NOMO-1 (cell line): ENCODE data around the gene FGD3.
"Not testable (repeated sequence)": the region's sequence is repeated elsewhere in the genome, so short reads cannot be mapped to it uniquely, and the experiment has no call there.

Experiments used
- DNase-seq, 2 experiments: peaks; one replicate each; lab custom pipeline; 2025; ENCODE audit not compliant: unreplicated experiment in 2 of 2; lab: John Stamatoyannopoulos, UW

The FGD3 gene

DNA sequence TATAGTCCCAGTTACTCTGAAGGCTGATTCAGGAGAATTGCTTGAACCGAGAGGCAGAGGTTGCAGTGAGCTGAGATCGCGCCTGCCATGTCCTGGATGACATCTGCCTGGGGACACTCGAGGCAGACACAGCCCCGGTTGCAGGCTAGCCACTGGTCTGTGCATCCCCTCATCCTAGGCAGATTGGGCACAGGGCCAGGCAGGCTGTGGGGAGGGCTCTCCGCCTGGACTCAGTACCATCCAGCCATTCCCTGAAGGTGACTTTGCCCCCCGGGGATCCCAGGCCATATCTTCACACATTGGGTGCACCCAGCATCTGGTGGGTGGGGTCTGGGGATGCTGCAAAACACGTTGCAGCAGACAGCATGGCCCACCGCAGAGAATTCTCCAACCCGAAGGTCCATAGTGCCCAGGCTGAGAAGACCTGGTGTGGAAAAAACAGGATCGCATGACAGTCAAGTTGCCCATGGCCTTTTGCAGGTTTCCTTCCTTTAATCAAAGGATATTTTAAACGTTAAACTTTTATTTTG, 60.3 kb downstream of the FGD3 start:
- DNase-seq, result no peak

DNA sequence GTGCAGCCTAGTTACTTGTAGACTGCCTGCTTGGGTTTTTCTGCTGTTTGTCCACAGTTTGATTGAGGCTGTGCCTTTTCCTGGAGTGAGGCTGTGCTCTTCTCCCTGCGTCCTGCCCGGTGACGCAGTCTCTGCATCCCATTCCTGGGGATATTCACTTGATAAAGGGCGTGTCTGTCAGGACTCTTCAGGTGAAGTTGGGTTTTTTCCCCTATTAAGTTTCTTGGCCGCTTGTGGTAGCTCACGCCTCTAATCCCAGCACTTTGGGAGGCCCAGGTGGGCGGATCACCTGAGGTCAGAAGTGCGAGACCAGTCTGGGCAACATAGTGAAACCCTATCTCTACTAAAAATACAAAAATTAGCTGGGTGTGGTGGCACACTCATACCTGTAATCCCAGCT, 61.1 kb downstream of the FGD3 start:
- DNase-seq, result no peak

DNA sequence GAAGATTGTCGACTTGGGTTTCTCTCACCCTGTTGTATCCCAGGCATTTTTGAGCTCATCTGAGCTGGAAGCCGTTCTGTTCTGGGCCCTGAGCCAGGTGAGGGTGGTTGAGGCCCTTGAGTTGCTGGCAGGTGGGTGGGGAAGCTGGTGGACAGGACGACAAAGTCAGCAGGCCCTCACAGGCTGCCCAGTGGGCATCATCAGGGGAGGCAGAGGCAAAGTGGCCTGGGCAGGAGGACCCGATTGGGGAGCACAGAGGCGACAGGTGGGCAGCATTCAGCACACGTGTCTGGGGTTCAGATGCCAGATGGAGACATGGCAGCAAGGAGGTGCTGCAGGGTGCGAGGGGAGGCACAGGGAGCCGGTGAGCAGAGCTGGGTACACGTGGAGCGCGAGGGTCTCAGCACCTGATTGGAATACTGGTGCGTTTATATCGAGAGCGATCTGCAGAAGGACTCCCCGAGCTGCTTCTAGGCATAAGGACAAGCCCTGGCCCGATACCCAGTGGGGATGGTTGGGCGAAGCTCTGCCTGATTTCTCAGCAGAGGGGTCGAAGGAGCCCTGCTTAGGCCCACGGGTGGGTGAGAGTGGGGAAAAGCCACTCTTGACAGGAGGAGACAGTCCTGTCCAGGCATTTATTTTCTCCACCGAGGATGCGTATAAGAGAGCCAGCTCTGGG, 62.2 kb downstream of the FGD3 start:
- DNase-seq, result no peak

DNA sequence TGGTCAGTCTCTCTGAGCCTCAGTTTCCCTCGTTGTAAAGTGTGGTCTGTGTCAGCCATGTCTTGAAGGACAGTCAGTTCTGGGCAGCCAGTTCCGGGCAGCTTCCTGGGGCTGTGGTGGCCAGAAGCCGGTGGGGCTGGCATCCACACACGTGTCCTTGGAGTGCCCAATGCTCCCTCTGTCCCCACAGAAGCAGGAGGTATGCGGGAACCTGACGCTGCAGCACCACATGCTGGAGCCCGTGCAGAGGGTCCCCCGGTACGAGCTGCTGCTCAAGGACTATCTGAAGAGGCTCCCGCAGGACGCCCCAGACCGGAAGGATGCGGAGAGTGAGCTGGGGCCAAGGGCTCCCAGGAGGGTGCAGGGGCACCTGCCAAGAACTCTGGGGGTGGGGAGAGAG, 62.7 kb downstream of the FGD3 start:
- DNase-seq, result no peak

DNA sequence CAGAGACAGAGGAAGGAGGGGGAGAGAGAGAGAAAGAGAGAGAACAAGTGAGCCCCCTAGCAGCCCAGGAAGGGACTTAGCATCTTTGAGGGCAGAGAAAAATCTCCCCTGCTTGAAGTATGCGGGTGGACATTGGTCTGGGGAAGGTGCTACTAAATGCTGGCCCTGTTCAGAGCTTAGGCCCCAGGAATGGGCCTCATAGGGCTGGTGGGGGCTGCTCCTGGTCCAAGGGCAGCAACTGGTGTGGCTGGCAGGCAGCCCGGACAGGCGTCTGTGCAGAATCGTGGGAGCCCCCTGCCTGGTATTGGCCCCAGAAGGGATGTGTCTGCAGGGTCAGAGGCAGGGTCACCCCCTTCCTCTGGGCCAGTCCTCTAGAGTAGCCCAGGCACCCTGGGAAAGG, 63.4 kb downstream of the FGD3 start:
- DNase-seq, result no peak

DNA sequence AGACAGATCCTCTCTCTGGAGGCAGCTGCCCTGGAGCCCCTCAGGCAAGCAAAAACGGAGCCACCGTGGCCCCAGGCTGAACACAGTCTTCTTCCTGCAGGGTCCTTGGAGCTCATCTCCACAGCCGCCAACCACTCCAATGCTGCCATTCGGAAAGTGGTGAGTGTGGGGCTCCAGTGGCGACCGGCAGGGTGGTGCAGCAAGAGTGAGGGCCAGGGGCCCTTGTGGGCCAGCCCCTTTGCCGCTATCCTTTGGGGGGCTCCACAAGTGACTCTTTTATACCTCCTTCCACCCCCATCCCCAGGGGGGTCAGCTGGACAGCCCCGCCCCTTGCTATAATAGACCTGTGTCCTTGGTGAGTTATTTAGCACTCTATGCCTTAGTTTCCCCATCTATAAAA, 63.8 kb downstream of the FGD3 start:
- no peak for DNase-seq

DNA sequence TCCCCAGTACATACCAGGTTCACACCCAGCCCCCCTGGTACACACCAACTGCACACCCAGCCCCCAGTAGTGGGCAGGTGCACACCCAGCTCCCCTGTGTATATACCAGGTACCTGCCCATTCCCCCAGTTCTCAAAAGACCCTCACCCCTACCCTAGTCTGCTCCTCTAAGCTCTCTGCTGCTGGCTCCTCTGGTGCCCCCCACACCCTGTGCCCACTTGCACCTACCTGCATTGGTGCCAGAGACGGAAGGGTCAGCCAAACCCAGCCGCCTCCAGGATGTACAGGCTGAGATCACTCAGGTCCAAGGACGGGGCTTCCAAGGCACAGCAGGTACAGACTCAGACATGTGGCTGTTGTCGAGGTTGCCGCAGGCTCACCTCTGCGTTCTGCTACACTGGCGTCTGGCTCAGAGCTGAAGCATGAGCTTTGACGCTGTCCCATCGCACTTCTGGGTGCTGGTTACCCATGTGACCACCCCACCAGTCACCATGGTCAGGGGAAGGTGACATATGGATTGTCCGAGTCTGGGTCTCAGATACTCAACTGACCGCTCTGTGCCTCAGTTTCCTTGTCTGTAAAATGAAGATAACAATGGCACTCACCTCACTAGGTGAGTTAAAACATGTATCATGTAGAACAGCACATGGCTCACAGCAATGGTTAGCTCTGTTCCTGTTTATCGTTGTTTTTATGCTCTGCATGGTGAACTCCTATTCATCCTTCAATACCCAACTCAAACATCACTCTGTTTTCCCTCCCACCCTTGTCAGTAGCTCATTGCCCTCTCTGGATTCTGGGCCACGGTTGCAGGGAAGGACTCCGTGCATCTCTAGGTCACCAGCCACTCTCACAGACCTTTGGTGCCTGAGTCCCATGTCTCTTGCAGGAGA, 65.9 kb downstream of the FGD3 start:
- no peak for DNase-seq

DNA sequence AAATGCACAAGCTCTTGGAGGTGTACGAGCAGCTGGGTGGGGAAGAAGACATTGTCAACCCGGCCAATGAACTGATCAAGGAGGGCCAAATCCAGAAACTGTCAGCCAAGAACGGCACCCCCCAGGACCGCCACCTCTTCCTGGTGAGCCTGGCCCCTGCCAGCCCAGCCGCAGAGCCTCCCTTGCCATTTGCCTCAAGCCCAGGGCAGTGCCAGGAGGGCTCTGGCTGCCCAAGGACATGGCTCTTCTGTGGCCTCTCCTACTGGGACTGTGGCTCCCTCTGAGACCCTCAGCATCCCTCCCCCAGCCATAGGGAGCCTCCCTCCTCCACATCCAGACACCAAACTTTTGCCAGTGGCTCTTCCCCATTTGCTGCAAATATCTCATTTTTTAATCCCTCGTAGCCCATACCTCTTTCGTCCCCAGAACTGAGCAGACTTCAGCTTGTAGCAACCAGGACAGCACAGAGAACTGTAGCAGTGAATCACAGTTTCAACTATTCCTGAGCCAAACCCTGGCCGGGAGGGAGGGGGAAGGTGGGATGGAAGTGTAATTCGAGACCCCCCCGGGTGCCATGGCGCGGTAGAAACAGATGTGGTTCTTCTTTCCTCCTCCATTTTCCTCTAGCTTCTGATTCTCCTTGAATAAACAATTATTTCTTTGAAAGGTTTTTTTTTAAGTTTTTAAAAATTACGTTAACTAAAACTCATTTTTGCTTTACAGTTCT, 66.7 kb downstream of the FGD3 start:
- no peak for DNase-seq

DNA sequence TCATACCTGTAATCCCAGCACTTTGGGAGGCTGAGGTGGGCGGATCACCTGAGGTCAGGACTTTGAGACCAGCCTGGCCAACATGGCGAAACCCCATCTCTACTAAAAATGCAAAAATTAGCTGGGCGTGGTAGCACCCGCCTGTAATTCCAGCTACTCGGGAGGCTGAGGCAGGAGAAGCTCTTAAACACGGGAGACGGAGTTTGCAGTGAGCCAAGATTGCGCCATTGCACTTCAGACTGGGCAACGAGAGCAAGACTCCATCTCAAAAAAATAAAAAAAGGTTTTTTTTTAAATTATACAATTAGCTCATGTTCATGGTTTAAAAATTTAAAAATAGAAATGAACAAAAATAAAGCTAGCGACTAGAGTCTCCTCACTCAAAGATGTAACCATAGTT, 67.9 kb downstream of the FGD3 start:
- not testable (repeated sequence) for DNase-seq

DNA sequence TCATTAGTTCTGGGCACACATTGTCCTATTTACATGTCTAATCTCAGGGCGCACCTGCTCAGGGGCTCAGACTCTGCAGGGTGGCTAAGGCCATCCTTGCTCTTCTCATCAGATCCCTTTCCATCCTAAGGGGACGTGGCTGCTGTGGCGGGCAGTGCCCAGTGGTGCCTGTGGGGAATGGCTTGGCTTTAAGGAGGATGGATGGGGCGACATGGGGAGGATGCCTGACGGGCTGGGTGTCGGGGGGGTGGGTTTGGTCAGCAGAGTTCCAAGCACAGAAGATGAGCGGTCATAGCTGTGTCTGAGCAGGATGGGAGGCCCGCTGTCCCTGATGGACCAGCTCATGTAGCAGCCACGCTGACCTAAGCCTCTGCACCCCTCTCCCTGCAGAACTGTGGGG, 70.3 kb downstream of the FGD3 start:
- DNase-seq, result no peak

DNA sequence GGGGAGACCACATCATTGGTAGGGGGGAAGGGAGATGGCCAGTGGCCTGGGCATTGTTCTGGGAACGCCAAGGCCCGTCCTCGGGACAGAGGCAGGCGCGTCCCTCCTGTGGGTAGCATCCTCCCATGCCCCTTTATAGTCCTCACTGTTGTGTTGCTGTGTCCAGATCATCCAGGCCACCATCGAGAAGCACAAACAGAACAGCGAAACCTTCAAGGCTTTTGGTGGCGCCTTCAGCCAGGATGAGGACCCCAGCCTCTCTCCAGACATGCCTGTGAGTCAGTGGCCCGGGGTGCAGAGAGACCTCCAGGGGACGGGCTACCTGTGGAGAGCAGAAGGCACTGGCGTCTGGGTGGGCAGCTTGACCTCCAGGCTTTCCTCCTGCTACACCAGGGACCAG, 72.8 kb downstream of the FGD3 start:
- DNase-seq, result no peak

DNA sequence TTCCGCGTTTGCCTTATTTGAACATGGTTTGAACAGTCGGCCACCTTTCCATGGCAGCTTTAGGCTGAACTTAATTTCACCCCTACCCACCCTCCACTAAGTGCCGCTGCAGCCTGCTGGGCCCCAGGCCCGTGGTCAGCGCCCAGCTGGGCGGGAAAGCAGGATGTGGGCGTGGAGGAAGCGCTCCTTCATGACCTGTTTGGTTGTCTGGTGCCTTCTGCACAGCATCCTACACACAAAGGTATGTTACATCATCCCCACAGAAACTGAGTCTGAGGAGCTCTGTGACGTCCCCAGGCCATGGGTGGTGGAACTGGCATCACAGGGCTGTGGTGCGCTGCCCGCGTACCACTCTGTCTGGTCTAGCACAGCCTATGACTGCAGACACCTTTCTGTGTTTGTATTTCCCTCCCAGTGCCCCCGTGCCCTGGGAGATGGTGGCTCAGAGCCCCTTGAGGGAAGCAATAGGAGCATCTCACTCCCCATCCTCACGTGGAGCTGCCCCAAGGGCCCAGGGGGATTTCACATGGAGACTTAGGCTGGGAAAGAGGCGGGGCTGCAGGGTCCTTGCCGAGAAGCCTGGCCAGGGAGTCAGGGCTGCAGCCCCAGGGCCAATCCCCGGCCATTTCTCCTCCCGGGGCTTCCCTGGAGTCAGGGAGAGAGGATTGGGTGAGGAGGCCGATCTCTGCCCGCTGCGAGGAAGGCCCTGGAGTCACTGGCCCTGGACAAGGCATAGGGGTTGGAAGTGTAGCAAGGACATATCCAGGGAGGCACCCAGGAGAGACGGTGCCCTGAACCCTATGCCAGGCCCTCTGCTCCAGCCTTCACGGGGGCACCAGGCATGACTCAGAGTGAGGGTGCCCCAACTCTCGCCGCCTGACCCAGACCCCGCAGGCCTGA, 73.7 kb downstream of the FGD3 start:
- no peak for DNase-seq

DNA sequence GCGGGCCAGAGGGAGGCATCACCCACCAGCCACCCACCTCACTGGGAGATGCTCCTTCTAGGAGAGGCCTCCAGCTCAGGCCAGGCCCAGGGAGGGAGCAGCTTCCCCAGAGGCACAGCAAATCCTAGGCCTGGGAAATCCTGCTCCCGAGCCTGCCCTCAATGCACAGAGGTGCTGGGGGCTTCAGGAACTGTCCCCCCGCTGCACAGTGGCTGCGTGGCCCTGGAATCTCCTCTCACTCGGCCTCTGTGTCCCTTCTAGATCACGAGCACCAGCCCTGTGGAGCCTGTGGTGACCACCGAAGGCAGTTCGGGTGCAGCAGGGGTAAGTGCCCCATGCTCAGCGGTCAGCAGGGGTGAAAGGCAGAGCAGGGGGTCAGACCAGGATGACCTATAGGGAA, 74.7 kb downstream of the FGD3 start:
- no peak for DNase-seq

DNA sequence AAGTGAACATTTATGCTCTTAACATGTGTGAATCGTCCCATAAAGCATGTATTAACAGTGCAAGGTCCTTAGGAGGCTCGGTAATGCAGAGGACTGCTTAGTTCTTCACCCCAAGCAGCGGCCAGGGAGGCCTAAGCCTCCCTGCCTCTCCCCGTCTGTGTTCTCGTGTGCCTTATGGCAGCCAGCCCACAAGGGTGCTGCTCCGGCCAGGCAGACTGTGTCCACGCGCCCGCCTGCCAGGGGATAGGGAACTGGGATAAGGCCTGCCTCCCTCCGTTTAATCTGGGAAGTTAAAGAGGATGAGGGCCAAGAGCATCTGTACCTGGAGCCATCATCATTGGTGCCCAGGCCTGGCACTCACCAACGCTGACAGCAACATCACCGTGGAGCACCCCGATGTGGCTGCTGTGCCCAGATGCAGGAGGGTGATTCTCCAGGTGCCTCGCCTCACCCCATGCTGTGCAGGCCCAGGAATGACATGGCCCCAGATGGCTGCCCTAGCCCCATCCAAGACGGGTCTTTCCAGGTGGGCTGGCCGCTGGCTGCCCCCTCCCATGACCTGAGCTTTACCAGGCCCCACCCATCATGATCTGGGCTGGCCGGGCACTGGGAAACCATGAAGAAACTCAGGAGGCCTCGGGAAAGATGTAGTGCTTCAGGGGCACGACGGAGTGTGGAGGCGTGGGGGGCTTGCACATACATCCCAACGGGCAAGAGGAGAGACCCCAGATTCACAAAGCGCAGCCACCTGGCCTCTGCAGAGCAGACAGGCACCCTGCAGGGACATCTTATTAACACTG, 75.6 kb downstream of the FGD3 start:
- no peak for DNase-seq

DNA sequence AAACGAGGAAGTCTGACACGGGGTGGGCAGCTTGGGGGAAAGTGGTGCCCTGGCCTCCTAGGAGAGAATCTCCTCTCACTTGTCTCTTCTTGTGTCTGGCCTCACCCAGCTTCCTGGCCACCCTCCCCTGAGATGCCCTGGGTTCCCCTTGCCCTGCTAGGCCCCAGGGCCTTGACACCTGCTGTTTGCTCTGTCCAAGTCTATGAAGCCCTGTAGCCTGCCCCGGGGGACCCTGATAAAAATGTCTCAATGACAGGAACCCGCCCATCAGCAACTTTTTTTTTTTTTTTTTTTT, 76.1 kb downstream of the FGD3 start:
- DNase-seq, result no peak

DNA sequence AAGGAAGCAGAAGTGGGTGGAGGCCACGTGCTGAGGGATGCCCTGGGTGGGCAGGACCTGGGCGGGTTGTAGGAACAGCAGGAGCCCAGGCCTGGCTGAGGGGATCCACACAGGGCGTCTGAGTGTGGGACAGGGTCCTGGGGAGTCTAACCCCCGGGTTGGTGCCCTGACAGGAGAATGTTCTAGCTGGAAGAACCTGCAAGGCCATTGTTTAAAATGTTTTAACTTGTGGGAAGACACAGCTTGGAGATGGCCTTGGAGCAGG, 77.3 kb downstream of the FGD3 start:
- DNase-seq, result no peak

DNA sequence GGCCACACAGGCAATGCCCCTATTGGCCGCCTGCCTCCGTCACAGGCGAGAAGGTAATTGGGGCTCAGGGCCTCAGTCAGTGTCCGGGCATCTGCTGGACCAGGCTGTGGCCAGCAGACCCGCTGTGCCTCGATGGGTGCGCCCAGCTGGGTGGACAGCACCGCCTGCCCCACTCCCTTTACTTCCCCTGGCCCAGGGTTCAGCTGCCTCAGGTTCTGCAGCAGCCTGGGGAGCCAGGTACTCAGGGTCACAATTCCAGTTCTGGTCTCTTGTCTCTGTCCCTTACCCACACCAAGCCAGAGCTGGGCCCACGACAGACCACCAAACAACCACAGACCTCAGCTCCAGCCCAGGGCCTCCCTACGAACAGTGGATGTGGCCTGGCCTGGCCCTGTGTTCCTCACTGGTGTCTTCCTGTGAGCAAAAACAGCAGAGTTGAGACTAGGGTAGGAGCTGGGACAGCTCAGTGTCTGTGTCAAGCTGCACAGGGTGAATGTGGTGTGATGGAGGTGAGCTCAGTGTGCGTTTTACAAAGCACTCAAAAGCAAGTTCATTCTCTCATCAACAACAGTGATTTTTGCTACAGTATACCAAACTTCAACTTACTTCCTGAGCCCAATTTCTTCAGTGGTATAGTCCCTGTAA, 77.8 kb downstream of the FGD3 start:
- no peak for DNase-seq

DNA sequence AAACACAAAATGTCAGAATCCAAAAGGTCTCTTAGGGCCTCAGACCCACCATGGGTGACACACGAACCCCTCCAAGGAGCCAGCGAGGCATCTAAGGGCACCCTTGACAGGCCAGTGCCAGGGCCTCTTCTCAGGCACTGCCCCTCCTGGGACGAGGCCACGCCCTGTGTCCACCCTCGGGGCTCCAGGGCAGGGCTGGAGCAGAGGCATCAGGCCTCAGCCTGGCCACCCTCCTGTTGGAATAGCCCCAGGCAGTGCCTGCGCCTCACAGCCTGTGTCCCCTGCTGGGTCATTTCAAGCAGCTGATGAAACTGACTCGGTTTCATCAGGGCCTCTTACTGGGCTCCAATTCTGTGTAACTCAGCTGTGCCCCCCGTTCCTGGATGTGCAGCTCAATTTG, 78.4 kb downstream of the FGD3 start:
- no peak for DNase-seq

DNA sequence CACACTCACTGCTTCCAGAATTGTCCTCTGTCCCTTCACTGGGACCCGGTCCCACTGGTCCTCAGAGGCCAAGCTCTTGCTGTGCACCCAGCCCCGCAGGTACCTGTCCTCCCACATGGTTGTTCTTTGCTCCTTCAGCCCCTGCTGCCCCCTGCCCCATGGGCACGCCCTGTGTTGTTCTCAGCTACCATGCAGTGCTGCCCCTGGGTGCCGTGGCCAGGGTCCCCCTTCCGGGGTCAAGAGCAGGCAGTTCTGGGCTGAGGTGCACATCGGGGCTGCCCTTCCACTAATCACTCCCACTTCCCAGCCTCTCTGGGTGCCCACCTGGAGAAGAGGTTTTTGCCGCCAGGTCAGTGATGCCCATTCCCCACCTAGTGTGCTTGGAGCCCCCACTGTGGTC, 79.3 kb downstream of the FGD3 start:
- DNase-seq, result no peak

DNA sequence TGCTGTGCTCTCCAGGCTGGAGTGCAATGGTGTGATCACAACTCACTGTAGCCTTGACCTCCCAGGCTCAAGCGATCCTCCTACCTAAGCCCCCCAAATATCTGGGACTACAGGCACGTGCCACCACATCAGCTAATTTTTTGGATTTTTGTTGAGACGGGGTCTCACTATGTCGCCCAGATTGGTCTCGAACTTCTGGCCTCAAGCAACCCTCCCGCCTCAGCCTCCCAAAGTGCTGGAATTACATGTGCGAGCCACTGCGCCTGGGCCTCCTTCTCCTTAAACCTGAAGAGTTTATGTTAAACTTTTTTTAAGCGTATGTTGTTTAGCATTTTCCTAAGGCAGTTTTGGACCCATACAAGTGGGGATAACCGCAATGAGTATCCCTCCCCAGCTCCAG, 80.4 kb downstream of the FGD3 start:
- no peak for DNase-seq
